ENCODE measurements around the gene SLC6A9.
A peak's percentile ranks its signal among the peaks of the same experiment; 100 is the strongest.

The SLC6A9 gene

DNA sequence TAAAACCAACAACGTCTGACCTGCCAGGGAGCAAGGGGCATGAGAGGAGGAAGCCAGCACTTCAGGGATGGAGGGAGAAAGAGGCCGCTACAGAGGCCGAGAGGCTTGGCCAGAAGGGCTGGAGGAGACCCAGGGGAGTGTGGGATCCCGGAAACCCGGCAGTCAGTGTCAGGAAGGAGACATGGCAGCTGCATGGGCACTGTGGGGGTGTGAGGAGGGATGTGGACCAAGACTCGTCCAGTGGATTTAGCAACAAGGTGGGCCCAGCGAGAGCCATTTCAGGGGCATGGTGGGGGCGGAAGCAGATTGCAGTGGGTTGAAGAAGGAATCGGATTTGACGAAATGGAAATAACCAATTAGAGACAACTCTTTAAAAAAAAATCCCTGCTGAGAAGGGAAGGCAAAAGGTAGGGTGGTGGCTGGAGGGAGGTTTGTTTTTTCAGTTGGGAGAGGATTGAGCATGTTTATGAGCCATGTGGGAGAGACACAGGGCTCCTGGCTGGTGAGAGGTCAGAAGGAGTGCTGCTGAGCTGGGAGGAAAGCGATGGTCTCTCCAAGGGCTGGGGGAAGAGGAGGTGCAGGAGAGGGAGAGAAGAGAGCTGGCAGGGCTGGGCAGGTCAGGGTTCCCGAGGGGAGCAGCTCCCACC is 47.9 kb downstream of the SLC6A9 start:
- H3K4me3 ChIP-seq (ENCODE audit: low read length) = no peak overlapping the region
- DNase-seq (ENCODE audit: low read depth) = no peak

DNA sequence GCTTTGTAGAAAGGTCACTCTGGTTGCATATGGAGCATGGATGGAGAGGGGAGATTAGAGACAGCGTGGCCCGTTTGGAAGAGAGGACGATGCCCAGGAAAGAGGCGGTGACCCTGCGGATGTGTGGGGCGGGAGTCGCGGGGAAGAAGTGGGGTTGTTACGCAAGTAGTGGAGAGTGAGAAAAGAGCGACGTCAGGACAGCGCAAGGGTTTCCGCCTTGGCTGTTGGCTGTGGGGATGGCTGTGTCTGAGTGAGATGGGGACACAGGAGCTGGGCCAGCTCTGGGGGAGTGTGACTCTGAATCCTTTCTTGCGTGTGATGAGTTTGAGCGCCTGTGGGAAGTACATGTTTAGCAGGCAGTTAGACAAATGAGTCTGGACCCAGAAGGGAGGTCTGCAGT is 48.5 kb downstream of the SLC6A9 start:
- no peak for DNase-seq (ENCODE audit: low read depth)
- no peak overlapping the region for H3K4me3 ChIP-seq (ENCODE audit: low read length)
- TF ChIP-seq, protein P1, sequence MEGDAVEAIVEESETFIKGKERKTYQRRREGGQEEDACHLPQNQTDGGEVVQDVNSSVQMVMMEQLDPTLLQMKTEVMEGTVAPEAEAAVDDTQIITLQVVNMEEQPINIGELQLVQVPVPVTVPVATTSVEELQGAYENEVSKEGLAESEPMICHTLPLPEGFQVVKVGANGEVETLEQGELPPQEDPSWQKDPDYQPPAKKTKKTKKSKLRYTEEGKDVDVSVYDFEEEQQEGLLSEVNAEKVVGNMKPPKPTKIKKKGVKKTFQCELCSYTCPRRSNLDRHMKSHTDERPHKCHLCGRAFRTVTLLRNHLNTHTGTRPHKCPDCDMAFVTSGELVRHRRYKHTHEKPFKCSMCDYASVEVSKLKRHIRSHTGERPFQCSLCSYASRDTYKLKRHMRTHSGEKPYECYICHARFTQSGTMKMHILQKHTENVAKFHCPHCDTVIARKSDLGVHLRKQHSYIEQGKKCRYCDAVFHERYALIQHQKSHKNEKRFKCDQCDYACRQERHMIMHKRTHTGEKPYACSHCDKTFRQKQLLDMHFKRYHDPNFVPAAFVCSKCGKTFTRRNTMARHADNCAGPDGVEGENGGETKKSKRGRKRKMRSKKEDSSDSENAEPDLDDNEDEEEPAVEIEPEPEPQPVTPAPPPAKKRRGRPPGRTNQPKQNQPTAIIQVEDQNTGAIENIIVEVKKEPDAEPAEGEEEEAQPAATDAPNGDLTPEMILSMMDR (conservative IDR thresholded peaks at IDR 0.05; ENCODE audit: low read length) = no peak

More for the DNA sequence above, 47.9 kb downstream of the SLC6A9 start:
- TF ChIP-seq, protein P1 (conservative IDR thresholded peaks at IDR 0.05; ENCODE audit: low read length) = no peak

DNA sequence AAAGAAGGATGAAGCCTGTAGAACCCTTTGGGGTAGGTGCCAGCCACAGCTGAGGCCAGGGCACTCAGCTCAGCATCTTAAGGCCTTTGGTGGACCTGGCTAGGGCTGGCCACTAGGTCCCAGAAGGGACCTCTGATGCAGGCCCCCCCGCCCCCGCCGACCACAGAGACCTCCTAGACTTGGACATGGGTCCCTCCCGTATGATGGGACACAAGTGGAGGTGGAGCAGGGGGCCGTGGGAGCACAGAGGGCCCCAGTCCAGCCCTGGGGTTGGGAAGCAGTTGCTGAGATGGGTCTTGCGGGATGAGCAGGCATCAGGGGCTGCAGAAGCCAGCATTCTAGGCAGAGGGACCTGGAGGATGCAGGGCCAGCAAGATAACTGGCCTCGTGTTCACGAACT is 49.0 kb downstream of the SLC6A9 start:
- TF ChIP-seq, protein P1 (conservative IDR thresholded peaks at IDR 0.05; ENCODE audit: low read length) = no peak
- no peak overlapping the region for H3K4me3 ChIP-seq (ENCODE audit: low read length)
- no peak for DNase-seq (ENCODE audit: low read depth)

DNA sequence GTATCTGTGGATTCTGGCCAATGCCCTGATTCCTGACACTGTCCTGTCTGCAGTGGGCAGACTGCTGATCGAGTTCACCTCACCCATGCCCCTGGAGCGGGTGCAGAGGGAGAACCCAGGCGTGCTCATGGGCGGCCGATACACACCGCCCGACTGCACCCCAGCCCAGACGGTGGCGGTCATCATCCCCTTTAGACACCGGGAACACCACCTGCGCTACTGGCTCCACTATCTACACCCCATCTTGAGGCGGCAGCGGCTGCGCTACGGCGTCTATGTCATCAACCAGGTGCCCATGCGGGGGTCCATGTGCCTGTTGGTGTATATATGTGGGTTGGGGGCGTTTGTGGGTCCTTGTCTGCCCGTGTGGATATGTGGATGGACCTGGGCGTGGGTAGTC is 49.6 kb downstream of the SLC6A9 start:
- no peak for DNase-seq (ENCODE audit: low read depth)
- TF ChIP-seq, protein P1 (conservative IDR thresholded peaks at IDR 0.05; ENCODE audit: low read length) = no peak
- no peak overlapping the region for H3K4me3 ChIP-seq (ENCODE audit: low read length)

DNA sequence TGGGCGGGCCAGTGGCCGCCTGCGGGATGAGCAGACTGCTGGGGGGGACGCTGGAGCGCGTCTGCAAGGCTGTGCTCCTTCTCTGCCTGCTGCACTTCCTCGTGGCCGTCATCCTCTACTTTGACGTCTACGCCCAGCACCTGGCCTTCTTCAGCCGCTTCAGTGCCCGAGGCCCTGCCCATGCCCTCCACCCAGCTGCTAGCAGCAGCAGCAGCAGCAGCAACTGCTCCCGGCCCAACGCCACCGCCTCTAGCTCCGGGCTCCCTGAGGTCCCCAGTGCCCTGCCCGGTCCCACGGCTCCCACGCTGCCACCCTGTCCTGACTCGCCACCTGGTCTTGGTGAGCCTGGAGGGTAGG is 50.1 kb downstream of the SLC6A9 start:
- TF ChIP-seq, protein P1 (conservative IDR thresholded peaks at IDR 0.05; ENCODE audit: low read length) = no peak
- H3K4me3 ChIP-seq (ENCODE audit: low read length) = peak overlapping the region; percentile 79
- DNase-seq (ENCODE audit: low read depth) = no peak

DNA sequence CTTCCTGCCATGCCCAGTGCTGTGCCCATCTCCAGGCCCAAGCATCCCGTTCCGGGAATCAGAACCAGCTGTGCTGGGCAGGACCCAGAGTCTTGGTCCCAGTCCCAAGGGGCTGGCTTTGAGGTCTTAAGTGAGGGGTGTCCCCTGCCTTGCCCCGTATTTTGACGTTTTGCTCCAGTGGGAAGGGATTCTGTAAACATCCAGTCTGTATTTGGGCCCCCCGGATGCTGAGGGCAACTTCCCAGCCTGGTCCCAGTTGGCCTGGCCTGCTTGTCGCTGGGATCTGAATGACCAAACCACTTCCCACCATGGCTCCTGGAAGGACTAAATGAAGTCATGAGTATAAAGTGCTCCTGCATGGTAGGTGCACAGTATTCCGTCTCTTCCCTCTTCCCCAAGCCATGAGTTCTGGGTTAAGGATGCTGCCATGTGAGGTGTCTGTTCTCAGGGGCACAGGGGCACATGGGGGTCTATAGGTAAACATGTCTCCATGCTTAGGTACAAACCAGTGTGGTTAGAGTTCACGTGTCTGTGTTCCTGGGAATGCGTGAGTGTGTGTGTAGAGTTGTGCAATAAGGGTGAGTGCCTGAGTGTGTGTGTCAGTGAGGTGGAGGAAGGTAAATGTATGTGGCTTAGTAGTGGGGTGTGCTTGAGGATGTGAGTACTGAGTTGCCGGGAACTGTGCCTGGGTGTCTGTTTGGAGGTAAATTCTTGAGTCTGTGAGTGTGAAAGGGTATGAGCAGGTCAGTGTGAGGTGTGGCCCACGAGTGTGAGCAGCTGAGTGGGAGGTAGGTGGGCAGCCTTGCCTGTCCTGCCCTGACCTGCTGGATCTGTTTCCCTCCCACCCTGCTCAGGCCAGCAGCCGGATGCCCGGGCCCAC is 50.8 kb downstream of the SLC6A9 start:
- H3K4me3 ChIP-seq (ENCODE audit: low read length) = peak overlapping the region; percentile 79
- TF ChIP-seq, protein P1 (conservative IDR thresholded peaks at IDR 0.05; ENCODE audit: low read length) = no peak
- peak; percentile 51 for DNase-seq (ENCODE audit: low read depth)
